Left kidney (tissue), 2 donors: Measurements from ENCODE around the gene RNFT2. TPM values are rescaled to one million over a fixed set of nuclear protein-coding genes. Genes with fewer than 3 reads are reported as not detected.

Experiments used
- DNase-seq: peaks from one replicate; pipeline ENCODE4 v3.0.0-alpha.2; 2013
- polyA plus RNA-seq: library from polyadenylated mRNA; unstranded; fragments of 120-200 nt; gene quantifications from one replicate; pipeline ENCODE4 v1.2.1, GENCODE V29; 2013; ENCODE audit not compliant: insufficient read length

Gene RNFT2
- polyA plus RNA-seq, 1 donor = 8.6 TPM

DNA sequence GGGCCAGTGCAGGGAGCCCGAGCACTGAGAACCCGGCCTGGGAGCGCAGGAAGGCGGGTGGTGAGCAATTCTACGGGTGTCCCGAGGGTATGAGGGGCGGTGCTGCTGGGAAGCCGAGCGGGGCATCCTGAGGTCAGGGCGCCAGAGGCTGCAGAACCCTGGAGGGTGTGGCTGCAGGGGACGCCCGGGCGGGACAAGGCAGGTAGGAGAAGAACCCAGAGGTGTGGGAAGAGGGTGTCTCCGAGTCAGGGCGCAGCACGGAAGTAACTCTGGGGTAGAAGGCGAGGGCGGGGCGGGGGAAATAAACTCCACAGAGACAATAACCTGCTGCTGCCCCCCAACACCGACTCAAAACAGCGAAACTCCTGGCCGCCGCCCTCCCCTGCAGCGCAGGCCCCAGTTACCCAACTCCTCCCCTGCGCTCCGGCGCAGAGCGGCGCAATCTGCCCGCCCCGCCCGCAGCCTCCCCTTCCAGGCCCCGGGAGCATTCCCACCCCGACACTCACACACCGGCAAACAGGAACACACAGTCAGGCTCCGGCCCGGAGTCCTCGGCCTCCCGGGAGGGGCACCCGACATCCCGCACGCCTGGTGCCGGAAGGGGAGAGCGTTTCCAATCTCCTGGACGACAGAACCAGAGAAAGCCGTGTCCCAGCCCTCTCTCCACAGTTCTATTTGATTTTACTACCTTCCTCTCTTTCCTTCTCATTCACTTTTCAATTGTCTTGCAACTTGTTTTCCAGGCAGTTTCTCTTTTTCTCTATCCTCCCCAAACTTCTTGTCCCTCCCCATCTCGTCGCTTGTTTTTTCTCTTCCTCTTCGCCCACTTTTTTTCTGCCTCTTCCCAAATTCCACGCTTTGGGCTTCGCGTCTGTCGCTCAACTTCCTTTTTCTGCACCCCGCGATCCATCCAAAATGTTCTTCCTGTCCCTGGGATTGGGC lies 140.7 kb downstream of the RNFT2 start:
- no peak for DNase-seq

DNA sequence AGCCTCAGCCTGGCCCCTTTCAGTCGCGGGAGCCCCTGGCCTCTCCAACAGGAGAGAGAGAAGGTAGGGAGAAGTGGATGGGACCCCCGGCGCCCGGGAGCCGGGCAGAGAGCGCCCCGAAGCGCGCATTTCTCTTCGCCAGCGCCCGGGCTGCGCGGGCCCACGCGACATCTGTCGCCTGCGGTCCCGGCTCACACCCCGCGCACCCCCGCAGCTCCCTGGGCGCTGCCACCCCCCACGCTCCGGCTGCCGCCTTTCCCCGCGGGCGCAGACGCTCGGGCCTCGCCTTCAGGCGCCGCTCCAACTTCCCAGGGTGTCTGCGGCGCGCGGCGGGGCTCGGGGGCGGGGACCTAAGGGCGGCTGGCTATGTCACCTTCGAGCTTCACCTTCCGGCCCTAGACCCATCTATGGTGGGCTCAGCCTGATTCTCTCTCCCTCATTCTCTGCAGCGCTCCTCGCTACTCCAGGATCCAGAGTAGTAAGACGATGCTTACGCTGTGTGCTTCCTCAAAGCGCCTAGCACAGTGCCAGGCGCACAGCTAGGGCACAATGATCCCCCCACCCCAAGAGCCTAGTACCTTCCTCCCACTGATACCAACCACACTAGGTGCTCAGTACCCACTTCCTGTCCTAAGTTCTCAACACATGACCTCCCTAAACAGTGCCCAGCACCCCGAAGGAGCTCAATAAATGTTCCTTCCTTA lies 141.5 kb downstream of the RNFT2 start:
- DNase-seq = no peak

DNA sequence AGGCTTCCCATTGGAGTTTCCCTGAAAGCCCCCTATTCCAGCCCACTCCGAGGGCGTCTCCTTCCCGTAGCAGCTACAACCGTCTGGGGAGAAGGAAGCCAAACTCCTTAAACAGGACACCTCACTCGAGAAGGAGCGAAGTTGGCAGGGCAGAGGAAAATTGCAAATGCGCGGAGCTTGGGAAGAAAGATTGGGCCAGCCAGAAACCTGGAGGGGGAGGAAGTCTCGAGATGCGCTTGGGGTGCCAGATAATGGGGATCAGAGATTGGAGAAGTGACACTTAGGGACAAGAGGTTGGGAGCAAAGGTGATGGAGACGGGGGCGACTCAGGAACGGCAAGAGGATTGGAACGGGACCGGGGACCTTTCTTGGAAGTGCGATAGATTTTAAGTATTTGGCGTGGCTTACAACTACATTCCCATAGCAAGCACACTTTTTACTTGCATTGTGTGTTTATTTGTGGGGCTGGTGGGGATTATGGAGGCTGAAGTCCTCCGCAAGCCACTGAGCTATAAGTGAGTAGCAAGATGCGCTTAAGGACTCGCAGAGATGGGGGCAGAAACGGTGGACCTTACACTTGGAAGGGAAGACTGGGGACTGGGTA lies 142.2 kb downstream of the RNFT2 start:
- no peak for DNase-seq

DNA sequence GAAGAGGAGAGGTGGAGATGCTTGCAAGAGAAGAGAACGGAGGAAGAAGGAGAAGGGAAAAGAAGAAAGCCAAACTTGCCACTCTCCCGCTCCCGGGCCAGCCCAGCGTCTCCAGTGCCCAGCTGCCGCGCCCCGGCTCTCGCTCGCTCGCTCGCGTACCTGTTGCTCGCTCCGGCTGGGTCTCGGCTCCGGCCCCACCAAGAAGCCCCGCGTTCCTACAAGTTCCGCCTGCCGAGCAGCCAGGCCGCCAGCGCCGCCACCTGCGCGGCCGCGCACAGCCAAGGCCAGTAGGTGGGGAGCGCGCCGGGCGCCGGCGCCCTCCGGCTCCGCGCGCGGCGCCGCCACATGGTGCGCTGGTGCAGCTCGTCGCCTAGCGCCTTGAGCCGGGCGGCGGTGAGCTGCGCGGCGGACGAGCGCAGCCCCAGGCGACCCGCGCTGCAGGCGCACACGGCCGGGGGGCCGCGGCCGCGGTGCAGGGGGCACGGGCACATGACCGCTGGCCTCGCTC lies 142.8 kb downstream of the RNFT2 start:
- DNase-seq = no peak

DNA sequence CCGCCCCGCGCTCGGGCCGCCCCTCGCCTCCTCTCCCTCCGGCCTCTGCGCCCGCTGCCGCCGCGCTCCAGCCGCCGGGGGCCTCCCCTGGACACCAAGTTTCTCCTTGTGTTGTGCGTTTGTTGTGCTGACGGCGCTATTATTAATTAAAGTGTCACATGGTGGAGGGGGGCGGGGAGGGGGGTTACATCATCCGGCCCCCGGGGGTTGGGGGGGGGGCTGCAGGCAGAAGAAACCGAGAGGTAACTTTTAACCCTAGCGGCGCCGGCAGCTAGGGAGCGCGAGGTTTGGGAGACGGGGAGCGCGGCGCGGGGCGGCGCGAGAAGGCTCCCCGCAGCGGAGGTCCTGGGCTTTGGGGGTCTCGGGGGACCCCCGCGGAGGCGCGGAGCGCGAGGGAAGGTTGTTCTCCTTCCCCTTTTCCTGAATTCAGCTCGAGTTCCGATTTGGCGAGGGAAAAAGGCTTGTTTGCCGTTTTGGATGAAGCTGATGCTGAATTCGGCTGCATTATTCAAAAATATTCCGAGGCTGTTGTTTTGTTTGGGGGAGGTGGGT lies 143.3 kb downstream of the RNFT2 start, which contains the start of gene HRK:
HRK (minus strand) TSS at position 117 of the 552 bp plus-strand sequence. CDS start 134 bp downstream, outside the sequence.
- DNase-seq = no peak

DNA sequence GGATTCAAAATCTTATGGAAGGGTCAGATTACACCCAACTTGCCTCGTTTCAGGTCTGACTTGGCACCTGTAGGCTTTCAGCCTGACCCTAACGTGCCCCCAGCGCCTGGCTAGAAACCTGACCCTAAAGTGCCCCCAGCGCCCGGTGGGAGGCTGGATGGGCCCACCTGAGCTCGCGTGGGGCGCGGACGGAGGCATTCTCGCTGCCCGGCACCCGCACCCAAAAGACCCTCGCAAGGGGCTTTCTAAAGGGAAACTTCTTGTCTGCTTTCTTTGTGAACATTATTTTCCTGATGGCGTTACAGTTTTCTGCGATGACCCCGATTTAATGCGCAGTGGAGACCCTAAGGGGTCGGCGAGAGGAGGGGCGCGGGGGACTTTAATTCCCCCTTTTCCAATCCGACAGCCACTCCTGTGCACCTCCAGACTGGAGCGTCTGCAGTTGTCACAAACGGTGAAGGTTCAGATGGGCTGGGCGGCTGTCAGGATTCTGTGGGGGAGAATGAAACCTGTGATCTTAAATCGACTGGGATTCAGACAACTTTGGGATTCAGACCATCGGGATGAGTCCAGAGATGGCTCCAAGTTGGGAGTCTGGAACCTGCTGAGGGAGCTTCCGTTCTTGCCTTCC lies 143.9 kb downstream of the RNFT2 start:
- DNase-seq = no peak

DNA sequence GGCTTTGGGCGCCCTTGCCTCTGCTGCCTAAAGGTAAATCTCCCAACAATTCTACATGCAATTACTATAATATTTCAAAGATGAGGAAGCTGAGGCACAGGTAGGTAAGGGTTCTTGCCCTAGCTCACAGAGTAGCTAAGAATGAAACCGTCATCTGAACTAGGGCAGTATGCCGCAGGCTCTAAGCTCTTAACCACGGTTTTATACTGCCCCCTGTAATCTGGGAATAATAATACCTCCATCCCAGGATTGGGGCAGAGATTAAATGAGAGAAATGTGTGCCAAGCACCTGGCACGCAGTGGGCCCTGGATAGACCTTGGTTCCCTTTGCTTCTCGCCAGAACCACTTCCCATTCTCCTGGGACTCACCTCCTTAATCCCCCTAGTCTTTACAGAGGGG lies 144.6 kb downstream of the RNFT2 start:
- DNase-seq = no peak

DNA sequence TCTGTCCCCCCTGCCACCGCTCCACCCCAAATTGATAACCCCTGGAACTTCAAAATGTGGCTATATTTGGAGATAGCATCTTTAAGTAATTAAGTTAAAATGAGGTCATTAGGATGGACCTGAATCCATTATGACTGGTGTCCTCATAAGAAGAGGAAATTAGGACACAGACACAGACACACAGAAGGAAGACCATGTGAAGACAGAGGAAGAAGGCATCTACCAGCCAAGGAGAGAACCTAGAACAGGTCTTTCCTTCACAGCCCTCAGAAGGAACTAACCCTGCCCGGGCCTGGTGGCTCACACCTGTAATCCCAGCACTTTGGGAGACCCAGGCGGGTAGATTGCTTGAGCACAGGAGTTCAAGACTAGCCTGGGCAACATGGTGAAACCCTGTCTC lies 146.8 kb downstream of the RNFT2 start:
- no peak for DNase-seq

DNA sequence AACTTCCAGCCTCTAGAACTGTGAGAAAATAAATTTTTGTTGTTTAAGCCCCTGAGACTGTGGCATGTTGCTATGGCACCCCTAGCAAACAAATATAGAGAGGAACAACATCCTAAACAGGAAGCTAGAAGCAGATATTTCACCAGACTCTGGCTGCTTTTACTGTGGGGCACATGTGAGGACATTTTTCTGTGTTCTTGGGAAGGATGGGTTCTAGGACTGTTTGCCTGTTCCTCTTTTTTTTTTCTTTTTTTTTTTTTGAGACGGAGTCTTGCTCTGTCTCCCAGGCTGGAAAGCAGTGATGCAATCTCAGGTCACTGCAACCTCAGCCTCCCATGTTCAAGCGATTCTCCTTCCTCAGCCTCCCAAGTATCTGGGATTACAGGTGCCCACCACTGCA lies 147.4 kb downstream of the RNFT2 start:
- no peak for DNase-seq

DNA sequence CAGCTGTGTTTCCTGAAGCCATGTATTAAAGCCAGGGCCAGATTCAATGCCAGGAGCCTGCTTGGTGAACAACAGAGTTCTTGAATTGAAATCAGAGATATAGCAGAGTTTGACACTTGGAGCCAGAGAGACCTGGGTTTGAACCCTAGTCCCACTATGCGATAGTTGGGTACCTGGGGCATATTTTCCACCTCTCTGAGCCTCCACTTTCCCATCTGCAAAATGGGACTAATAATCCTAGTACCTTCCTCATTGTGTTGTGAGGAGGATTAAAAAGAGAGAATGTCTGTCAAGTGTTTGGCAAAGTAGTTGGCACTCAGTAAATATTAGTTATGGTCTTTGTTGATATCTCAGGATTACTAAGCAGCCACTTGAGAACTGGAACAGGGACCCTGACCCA lies 149.1 kb downstream of the RNFT2 start:
- no peak for DNase-seq

DNA sequence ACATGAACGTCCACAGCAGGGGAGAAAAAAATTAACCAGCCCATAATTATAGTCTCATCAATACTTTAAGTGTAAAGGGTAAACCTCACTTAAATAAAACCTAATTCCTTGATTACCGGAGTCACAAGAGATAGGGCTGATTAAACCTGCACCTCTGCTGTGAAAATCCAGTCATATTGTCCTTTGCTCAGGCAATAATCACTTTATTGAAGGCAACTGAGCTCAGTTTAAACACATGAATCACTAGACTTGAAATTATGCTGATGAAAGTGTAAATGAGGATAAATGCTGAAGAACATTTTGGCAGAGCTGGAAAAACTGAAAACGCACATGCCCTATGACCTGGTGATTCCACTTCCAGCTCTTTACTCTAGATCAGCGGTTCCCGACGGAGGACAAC lies 149.8 kb downstream of the RNFT2 start:
- DNase-seq = no peak

DNA sequence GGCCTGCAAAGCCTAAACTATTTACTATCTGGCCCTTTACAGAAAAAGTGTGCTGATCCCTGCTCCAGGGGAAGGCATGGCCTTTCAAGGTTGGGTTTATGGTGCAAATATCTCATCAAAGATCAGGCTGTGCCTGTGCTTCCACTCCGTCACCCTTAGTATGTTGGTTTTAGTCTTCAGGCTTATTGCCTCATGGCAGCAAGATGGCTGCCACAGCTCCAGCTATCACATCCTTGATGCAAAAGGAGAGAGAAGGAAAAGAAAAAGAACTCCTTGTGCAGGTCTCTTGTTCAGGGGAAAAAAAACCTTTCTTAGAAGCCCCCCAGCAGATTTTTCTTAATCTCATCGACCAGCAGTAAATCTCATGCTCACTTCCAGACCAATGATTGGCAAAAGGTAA lies 152.2 kb downstream of the RNFT2 start:
- no peak for DNase-seq

DNA sequence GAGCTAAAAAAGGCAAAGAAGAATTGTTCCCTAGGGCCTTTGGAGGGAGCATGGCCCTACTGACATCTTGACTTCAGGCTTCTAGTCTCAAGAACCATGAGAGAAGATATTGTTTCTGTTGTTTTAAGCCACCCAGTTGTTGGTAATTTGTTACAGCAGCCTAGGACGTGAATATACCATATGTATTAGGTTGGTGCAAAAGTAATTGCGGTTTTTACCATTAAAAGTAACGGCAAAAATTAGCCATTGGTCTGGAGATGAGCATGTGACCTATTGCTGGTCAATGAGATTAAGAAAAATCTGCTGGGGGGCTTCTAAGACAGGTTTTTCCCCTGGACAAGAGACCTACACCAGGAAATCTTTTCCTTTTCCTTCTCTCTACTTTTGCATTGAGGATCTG lies 152.9 kb downstream of the RNFT2 start:
- DNase-seq = no peak

DNA sequence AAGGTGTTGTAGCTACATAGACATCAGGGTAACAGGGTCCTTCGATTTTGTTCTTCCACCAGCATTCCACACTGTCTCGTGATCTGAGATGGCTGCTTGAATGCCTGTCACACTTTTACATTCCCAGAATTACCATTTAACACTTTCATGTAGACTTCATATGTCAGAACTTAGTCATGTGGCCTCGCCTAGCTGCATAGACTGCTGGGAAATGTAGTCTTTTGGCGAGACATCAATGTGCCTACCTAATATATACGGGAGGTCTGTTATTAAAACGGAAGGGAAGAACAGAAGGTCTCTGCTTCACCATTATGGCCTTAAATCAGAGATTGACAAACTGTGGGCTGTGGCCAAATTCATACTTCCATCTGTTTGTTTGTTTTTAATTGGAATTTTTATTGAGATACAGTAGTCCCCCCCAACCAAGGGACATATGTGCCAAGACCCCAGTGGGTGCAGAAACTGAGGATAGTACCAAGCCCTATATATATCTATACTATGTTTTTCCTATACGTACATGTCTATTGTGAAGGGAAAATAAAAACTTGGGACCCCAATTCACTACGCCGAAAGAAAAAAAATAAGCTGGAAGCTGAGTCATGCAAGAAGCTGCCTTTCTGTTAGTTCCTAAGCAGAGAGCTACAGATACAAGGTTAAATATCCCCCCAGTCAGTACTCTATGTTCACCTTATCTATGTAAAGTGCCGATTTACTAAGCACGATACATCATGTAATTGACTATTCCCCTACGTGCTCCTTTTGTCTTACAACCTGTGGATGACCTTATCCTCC lies 154.4 kb downstream of the RNFT2 start:
- DNase-seq = no peak

DNA sequence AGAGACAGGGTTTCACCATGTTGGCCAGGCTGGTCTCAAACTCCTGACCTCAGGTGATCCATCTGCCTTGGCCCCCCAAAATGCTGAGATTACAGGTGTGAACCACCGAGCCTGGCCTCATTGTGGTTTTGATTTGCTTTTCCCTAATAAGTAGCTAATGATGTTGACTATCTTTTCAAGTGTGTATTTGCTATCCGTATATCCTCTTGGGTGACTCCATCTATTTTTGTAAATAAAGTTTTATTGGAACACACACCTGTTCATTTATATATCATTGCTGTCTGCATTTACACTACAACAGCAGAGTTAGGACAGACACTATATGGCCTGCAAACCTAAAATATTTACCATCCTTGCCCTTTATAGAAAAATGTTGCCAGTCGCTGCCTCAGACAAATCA lies 156.8 kb downstream of the RNFT2 start:
- no peak for DNase-seq

DNA sequence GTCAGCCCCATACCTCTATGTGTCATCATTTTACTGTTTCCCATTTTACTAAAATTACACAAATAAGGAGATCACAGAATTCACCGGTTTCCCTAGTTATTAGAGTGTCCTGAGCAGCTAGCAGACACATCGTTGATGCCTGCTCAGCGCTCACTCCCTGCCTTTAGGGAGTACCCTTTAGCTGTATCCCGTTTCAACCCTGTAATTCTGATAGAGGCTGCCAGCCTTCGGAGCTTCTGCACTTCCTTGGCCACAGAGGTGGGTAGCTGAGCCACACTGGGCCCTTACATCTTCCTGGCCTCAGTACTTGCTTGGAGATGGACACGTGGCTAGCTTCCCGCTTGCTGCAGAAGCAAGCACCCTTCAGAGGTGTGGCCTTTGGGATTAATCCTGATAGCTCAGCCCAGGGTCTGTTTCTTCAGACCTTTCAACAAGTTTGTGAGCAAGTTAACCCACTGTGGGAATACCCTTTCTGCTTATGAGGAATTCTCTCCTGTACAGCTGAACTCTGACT lies 158.4 kb downstream of the RNFT2 start:
- DNase-seq = peak; percentile 19

DNA sequence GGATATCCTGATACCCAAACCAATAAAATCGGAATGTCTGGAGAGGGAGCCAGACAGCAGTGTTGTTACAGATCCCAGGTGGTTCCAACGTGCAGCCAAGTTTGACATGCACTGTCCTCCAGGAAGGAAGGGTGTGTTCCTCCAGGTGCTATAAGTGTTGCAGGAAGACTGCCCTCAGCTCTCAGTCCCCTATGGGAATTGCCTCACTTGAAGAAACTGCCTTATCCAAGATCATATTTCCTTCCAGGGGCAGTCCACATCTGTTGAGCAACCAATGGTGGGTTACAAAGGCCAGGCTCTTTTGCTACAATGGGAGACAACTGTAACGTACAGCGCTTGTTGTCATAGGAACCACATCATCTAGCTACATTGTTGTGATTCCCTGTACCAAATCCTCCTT lies 159.4 kb downstream of the RNFT2 start:
- DNase-seq = no peak

DNA sequence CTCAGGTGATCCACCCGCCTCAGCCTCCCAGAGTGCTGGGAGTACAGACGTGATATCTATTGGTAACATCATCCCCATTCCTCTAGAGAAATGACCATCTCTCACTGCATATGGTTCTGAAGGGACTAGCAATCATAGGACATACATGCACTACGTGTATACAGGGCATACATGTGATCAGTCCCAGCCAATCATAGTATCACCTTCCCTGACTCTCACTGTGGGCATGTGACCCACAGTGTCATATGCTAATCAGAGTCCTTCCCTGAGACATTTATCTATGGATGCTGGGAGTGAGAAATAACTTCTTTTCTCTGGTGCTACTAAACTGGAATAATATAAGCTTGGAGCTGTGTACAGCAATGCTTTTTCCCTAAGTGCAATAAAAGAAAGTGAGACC lies 160.6 kb downstream of the RNFT2 start:
- DNase-seq = no peak

DNA sequence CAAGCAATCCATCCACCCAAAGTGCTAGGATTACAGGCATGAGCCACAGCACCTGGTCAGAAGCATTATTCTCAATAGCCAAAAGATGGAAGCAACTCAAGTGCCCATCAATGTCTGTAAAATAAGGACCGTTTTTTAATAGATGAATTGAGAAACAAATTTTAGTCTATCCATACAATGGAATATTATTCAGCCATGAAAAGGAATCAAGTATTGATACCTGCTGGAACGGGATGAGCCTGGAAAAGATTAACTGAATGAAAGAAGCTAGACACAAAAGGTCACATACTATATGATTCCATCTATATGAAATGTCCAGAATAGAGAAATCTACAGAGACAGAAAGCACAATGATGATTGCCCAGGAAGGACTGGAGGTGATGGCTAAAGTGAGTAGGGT lies 163.5 kb downstream of the RNFT2 start:
- no peak for DNase-seq
